Fibroblast of skin of left biceps (primary cell): ENCODE data around the gene SHANK2.

Experiments
- DNase-seq, 2 experiments: peaks; one replicate each; pipeline ENCODE4 v3.0.0-alpha.2; 2013; ENCODE audit warnings: low read depth in 2 of 2

Gene SHANK2

DNA sequence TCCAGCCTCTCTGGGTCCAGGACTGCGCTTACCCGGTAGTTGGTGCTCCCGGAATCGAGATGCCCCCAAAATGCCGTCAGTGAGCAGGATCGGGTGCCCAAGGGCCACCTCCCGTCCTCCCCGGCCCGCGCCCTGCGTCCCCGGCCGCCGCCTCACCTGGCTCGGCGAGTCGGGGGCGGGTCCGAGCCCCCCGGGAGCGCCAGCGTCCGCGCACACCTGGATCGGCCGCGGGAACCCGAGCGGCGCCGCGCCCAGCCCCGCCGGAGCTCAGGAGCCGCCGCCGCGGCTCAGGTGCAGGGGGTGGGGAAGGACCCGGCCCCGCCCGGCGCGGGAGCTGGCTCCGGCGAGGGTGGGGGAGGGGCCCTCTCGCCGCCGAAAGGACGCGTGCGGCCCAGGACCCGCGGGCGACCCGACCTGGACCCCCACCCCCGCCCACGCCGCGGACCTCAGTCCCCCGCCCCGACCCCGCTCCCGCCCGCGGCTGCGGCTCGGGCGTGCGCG, at the start of gene SHANK2:
Gene SHANK2 (minus strand): TSS at position 309 of the 501 bp plus-strand sequence. CDS start 105,251 bp downstream, outside the sequence.
- DNase-seq: no peak

DNA sequence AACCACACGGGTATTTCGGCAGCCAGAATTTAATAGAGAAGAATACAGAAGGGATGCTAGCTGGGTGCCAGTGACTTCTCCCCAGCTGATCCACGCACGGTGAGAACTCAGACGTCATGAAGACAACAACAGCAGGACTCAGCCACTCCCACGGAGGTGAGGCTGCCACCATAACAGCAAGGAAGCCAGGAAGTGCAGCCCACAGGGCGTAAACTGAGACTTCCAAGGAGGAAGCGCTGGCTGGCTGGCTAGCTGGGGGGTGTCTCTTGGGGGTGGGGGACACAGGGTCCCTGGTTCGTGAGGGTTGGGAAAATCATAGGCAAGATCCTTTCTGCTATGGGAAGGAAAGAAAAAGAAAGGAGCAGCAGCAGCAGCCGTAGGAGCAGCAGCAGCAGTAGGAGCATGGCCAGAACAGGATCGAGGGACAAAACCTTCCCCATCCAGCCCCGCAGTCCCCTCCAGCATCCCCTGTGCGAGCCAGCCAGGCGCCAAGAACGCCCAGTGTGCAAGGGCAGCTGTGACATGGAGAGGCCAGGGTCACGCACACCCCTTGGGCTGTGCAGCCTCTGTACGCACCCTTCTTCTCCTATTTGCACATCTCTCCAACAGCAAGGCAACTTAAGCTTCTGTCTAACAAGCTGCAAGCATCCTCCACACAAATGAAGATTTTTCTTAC, 49.6 kb upstream of the SHANK2 start:
- no peak for DNase-seq

DNA sequence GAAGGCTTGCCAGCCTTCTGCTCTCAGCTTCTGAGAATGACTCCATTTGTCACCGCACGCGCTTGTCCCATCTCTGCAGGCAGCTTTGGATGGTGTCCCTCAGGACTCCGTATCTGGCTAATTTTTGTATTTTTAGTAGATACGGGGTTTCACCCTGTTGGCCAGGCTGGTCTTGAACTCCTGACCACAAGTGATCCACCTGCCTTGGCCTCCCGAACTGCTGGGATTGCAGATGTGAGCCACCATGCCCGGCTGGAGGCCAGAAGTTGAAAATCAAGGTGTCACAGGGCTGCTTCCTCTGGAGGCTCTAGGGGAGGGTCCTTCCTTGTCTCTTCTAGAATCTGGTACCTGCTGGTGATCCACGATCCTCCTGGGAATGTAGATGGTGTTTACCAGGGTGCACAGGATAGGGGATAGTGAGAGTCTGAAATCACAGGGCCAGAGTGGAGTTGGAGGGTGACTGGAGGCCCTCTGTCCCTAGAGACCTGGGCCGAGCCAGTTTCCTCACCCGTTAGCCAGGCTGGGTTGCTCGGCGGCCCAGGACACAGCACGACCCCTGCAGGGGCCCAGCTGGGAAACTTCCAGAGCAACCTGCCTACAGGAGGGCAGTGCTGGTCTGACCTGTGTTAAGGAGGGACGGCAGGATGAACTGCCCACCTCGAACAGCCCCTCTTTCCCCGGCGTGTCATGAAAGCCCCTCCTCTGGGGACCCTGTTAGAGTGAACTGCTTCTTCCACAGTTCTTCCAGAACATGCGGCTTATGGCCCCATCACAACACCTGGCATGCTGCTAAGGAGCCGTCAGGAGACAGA, 48.9 kb upstream of the SHANK2 start:
- no peak for DNase-seq

DNA sequence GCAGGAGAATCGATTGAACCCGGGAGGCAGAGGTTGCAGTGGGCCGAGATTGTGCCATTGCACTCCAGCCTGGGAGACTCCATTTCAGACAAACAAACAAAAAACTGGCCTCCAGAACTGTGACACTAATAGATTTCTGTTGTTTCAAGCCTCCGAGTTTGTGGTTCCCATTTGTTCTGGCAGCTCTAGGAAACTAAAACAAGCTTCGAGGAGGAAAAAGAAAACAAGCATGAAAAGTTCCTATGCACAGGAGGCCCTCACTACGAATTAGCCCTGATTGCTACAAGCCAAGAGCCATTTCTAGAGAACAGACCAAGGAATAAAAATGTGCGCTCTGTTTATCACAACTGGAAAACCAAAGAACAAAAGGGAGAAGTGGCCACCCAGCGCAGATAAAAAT, 47.8 kb upstream of the SHANK2 start:
- DNase-seq: no peak

DNA sequence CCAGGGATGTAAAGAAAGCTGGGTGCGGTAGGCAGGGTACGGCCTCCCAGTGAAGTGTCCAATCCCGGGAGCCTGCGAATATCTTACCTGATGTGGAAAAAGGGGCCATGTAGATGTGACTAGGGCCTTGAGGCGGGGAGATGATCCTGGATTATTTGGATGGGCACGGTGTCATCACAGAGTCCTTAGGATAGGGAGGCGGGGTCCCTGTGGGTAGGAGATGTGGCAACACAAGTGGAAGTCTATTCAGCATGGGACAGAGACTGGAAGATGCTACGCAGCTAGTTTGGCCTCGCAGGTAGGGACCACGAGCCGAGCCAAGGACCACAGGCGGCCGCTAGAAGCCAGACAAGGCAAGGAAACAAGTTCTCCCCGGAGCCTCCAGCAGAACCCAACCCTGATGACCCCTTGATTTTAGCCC, 46.4 kb upstream of the SHANK2 start:
- no peak for DNase-seq

DNA sequence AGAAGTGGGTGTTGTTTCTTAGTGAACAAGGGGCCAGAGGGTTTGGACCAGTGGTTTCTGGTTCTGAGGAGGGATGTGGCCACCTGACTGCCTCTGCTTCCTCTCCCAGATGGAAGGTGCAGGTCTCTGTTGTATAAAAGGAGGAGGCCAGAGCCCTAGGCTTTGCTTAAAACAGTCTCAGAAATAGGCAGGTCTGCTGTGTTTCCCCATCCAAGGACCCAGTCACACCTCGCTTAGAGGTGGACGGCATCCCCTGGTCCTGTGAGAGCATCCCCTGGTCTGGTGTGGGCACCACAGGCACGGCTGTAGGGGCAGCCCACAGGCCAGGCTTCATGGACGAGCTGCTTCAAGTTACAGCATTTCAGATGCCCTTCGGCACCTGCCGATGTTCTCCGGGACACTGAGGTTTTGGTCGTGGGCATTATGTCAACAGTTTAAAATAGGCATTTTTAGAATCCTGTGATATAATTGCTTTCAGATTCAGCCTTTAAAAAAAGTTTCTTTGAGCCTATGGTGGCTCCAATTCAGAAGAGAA, 45.7 kb upstream of the SHANK2 start:
- DNase-seq: no peak

DNA sequence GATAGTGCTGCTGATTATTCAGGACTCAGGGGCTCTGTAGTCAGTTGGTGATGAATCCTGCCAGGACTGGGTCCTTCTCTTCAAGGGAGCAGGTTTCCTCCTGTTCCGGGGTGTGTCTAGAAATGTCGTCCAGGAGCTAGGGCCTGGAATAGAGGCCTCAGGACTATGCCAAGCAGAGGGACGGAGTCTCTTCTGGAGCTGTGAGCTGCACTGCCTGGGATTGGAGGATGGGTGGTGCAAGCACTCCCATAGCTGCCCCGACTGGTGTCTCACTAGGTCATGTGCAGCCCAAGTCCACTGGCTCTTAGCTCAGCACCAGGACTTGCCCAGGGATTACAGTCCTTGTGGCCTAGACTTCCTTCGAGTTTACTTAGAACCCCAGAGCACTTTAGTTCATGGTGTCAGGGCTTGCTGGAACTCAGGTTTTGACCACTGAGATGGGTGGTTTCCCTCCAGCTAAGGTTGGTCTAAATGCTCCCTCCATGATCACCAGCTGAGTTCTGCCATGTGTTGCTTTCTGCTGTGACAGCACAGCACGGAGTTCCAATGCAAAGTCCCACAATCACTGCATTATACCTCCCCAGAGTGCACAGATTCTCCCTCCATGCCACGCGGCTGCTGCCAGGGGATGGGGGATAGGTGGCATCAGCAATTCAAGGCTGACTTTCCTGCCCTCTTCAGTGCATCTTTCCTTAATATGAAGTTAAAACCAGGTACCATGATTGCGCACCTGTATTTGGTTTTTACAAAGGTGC, 42.6 kb upstream of the SHANK2 start:
- DNase-seq: no peak

DNA sequence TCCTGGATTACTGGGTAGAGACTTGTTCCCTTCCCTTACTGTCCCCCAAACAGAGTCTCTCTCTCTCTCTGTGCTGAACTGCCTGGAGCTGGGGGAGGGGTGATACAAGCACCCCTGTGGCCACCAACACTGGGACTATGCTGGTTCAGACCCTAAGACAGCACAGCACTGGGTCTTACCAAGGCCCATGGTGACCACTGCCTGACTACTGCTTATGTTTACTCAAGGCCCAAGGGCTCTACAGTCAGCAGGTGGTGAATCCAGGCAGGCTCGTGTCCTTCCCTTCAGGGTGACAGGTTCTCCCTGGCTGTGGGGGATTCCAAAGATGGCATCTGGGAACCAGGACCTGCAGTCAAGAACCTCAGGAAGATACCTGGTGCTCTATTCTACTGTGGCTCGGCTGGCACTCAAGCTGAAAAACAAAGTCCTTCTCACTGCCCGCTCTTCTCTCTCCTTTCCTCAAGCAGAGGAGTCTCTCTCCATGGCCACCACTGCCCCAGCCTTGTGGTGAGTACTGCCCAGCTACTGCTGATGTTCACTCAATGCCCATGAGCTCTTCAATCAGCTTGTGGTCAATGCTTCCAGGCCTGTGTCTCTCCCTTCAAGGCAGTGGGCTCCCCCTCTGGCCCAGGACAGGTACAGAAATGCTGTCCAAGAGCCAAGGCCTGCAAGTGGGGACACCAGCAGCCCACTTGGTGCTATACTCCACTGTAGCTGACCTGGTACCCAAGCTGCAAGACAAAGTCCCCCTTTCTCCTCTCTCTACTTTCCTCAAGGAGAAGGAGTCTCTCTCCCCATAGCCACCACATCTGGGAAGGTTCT, 41.8 kb upstream of the SHANK2 start:
- DNase-seq: no peak

DNA sequence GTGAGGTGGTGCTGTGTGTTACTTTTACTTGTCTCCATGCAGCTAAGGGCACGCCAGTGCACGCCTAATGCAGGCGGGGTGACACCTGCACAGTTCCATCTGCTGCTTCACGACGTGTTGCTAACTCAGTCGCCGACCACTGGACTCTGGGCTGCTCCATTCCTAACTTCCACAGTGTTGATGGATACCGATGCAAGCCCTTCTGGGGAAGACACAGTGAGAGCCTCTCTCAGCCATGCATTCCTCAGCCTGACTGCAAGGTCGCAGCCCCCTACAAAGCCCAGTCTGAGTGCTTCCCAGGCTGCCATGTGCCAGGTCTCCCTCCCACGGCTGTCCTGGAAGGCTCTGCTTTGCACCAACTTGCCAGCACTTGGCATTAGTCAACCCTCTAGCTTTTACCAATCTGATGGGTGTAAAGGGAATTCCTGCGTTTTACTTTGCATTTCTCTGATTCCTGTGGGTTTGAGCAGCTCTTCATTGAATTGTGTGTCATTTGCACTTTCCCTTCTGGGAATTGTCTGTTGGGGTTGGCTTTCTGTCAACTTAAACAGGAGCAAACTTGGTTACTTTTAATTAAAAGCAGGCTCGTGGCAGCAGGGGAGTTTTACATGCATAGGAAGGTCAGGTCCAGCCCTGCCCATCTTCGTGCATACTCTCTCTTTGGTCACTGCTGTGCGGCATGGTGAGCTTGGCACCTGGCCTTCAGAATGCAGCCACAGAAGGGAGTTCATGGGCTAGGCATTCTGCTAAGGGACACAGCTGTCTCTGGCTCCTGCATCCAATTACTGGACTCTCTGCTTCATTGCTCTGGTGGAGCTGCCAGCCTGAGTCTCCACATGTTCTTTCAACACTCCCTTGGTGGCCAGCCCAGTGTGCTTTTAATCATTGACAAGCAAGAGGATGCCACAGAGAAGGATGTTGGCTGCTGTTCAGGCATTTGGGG, 34.6 kb upstream of the SHANK2 start:
- DNase-seq: peak; percentile 90 to 92

DNA sequence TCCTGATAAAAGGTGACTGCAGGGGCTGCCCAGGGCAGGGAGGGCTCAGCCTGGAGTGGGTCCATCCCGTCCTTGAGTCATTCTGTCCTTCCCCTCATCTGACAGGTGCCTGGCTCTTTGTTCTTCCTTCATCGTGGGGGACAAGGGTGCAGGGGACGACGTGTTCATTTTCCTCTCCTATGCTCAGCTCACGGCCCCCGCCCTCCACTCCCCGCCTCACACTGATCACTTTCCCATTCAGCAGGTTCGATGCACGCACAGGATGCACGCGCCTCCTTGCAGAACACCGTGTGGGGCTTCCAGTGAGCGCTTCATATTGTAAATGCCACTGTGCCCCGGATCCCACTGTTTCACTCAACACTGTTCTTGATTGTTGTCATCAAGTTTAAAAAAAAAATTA, 32.7 kb upstream of the SHANK2 start:
- DNase-seq: no peak

DNA sequence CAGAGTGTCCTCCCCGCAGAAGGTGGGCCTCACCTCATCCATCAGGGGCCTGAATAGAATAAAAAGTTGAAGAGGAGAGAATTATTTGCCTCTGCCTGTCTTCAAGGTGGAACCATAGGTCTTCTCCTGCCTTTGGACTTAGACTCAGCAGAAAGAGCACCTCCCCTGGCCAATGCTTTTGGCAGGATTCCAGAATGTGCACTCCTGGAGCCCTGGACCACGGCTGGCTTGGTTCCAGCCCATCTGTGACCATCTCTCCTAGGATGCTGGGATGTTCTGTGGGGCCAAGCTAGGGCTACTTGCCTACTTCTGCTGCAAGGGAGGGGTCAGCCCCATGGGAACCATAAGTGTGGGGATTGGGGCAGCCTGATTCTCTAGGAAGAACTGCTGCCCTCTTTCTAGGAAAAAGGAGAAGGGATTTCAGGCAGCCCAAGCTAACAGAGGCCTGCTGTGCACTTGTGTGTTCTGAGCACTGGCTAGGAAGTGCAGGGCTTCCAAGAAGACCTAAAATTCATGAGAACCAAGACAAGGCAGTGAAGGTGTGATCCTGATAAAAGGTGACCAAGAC, 32.2 kb upstream of the SHANK2 start:
- no peak for DNase-seq

DNA sequence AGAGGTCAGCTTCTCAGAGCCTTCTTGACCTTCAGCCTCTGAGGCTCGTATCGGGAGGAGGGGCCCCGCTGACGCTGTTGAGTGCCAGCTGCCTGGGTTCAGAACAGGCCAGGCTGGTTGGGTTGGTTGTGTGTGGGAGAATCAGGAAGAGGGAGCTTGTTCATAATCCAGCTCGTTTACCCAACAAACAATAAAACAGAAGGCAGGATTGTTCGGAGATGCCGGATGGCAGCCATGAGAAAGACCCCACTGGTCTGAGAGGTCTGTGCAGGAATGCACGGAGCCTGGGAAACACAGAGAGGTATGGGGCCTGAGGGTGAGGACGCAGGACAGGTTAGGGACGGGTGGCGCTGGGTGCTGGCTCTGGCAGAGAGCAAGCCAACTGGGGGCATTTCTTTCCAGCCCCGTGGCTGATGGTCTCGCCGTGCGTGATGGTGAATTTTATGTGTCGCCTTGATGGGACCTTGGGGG, 31.6 kb upstream of the SHANK2 start:
- no peak for DNase-seq

DNA sequence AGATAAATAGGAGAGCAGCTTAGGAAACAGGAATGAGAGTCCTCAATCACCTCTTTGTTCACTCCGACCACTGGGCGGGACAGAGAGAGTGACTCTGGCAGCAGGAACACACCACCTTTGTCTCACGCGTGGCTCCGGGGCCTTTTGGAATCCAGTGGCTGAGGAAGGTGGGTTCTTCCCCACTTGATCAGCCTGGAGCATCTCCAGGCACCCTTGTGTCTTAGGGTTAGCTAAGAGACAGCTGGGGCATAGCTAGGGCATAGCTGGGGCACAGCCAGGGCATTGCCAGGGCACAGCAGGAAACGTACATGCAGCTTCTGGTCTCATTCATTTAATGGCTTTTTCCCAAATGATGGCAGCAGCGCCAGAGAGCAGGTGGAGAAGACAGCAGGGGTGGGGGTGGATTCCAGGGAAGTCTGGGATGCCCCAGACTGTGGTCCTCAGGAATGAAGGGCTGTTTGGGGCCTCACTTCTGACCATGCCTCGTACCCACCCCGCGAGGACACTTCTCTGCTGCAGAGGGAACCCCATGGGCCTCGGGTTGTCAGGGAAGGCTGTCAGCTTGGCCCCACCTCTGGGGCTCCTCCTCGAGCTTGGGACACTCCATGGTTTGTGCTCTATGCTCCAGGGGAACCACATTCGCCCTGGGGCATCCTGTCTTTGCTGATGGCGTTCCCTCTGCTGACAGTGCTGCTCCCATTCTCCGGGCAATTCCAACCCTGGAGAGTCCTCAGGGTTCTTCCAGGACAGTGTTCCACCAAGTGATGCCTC, 30.4 kb upstream of the SHANK2 start:
- DNase-seq: no peak

DNA sequence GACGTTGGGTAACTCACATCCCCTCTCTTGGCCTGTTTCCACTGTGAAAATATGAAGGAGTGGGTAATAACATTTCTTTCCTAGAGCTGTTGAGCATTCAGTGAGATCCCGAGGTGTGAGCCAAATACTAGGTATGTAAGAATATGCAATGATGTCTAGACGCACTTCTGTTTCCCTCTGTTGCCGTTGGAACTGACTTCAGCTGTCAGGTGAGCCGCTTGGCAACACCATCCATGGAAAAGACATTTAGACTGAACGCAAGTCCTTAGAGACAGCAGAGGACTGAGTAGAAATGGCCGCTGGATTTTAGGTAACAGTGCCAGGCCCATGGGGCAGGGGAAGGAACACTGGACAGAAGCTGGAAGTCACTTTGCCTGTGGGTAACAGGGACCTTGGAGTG, 29.5 kb upstream of the SHANK2 start:
- DNase-seq: no peak

DNA sequence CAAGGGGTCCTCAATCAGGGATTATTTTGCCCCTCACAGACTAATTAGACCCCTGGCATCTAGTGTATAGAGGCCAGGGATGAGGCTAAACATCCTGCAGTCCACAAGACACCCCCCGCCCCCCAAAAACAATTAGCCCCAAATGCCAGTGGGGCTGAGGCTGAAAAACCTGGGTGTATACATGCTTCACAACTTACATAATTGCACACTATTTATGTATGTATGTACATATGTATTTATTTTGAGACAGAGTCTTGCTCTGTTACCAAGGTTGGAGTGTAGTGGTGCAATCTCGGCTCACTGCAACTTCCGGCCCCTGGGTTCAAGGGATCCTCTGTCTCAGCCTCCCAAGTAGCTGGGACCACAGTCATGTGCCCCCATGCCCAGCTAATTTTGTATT, 28.8 kb upstream of the SHANK2 start:
- DNase-seq: no peak

DNA sequence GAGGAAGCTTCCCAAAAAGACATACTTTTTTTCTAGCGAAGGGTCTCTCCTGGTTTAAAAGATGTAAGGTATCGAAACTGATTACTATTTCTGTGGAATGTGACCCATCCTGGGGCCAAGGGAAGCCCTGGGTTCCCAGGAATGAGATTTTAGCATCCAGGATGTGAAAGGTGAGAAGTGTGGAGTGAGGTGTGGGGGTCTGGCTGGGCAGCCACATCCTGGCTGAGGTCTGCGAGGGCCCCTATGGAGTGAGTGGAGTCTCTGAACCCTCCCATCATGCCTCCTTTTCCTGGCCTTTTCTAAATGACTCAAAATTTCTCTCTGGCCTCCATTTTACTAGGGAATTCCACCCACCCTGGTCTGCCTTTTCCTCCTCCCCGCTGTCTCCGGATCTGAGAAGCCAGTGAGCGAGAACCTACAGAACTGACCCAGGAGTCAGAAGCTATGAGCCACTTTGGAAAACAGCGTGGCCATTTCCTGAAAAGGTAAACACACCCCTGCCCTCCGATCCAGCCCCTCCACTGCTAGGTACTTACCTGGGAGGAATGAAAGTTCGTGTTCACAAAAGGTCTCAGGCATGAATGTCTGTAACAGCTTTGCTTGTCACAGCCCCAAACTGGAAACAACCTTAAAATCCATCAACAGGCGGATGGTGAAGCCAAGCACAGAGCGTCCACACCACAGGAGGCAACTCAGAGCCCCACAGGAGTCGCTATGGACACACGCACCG, 27.7 kb upstream of the SHANK2 start:
- no peak for DNase-seq

DNA sequence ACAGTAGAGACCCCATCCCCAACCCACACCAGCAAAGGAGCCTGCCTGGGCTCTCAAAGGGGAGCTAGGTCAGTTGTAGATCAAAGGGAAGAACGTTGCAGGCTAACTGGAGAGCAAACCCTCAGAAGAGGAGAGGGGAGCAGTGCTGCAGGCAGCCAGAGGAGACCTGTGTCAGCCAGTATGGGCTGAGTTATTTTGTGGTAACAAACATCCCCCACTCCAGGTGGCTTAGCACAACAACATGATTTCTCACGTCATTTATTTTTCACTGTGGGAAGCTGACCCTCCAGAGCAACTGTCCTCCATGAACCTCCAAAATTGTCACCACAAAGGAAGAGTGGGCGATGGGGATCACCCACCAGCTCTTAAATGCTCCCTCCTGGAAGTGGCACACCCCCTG, 19.8 kb upstream of the SHANK2 start:
- DNase-seq: no peak
